Measurements from ENCODE around the gene ITPKB. TPM values are rescaled to one million over a fixed set of nuclear protein-coding genes. Genes with fewer than 3 reads are reported as not detected.
"Not testable (repeated sequence)": the region's sequence is repeated elsewhere in the genome, so short reads cannot be mapped to it uniquely, and the experiment has no call there.

ITPKB gene
- total and polyA plus RNA-seq, 11 donors: 6.2 to 33.7 (median 17.8) TPM

- TF ChIP-seq CTCF (IDR thresholded peaks at IDR 0.05) (no peak), POLR2A (IDR thresholded peaks at IDR 0.05) (no peak)
Measured at GRCh38 chr1:226618380-226618779, 120.7 kb downstream of the ITPKB start.

GRCh38 chr1:226617719-226618118, 121.4 kb downstream of the ITPKB start:
- DNase-seq; H3K27ac ChIP-seq; H3K36me3 ChIP-seq; H3K4me3 ChIP-seq; intact Hi-C loops (cut with DNase I); ATAC-seq; H3K27me3 ChIP-seq; H3K4me1 ChIP-seq: not testable (repeated sequence)
- peaks cover 0 to 13% (median 0%) of the 10 kb centered on the region in 12 donors for H3K9me3 ChIP-seq
- WGBS, 4 donors: 94 to 98% (median 97%) methylated on average over 1 of the region's 1 CpG

More at GRCh38 chr1:226618380-226618779, 120.7 kb downstream of the ITPKB start:
- Histone ChIP-seq H3K9me3 (peaks cover 0 to 13% (median 0%) of the 10 kb centered on the region in 12 donors), H3K27ac (no peak overlapping the region), H3K27me3 (no peaks in the 10 kb centered on the region), H3K4me1 (no peaks in the 10 kb centered on the region), H3K36me3 (no peaks in the 10 kb centered on the region), H3K4me3 (no peak overlapping the region)
- 62 to 96% (median 90%) methylated on average over 3 to 5 of the region's 5 CpGs for WGBS, 4 donors
- intact Hi-C loops (cut with DNase I): no loop called here
- no peak for ATAC-seq
- no peak for DNase-seq

GRCh38 chr1:226617109-226617508, 122.0 kb downstream of the ITPKB start:
- H3K4me3 ChIP-seq: no peak overlapping the region

GRCh38 chr1:226616636-226617035, 122.4 kb downstream of the ITPKB start:
- no peaks in the 10 kb centered on the region for H3K36me3 ChIP-seq
- H3K4me1 ChIP-seq: no peaks in the 10 kb centered on the region
- H3K9me3 ChIP-seq: peaks cover 0 to 4% (median 0%) of the 10 kb centered on the region in 12 donors
- ATAC-seq: no peak
- 79 to 97% (median 89%) methylated on average over 1 of the region's 1 CpG for WGBS, 4 donors
- no peak for DNase-seq
- no peaks in the 10 kb centered on the region for H3K27me3 ChIP-seq
- TF ChIP-seq CTCF (IDR thresholded peaks at IDR 0.05) (no peak), POLR2A (IDR thresholded peaks at IDR 0.05) (no peak)
- no peak overlapping the region for H3K27ac ChIP-seq
- intact Hi-C loops (cut with DNase I): no loop called here
- no peak overlapping the region for H3K4me3 ChIP-seq

More at GRCh38 chr1:226617109-226617508, 122.0 kb downstream of the ITPKB start:
- WGBS, 4 donors: 72 to 94% (median 91%) methylated on average over 5 to 8 of the region's 8 CpGs
- no peaks in the 10 kb centered on the region for H3K36me3 ChIP-seq
- no peak overlapping the region for H3K27ac ChIP-seq
- intact Hi-C loops (cut with DNase I): no loop called here
- ATAC-seq (no peak), DNase-seq (no peak)
- H3K27me3 ChIP-seq: no peaks in the 10 kb centered on the region
- peaks cover 0 to 8% (median 0%) of the 10 kb centered on the region in 12 donors for H3K9me3 ChIP-seq
- no peaks in the 10 kb centered on the region for H3K4me1 ChIP-seq
- TF ChIP-seq CTCF (IDR thresholded peaks at IDR 0.05) (no peak), POLR2A (IDR thresholded peaks at IDR 0.05) (no peak)

- Histone ChIP-seq H3K27ac (no peak overlapping the region), H3K9me3 (no peaks in the 10 kb centered on the region), H3K36me3 (no peaks in the 10 kb centered on the region), H3K4me1 (no peaks in the 10 kb centered on the region), H3K4me3 (no peak overlapping the region), H3K27me3 (no peaks in the 10 kb centered on the region)
- TF ChIP-seq CTCF (IDR thresholded peaks at IDR 0.05): no peak
- TF ChIP-seq POLR2A (IDR thresholded peaks at IDR 0.05): no peak
- WGBS, 4 donors: 86 to 95% (median 91%) methylated on average over 7 to 9 of the region's 9 CpGs
- intact Hi-C loops (cut with DNase I): no loop called here
- DNase-seq (no peak), ATAC-seq (no peak)
Measured at GRCh38 chr1:226615876-226616275, 123.2 kb downstream of the ITPKB start.

GRCh38 chr1:226611980-226612379, 127.1 kb downstream of the ITPKB start:
- H3K9me3 ChIP-seq; DNase-seq; H3K27me3 ChIP-seq; H3K4me3 ChIP-seq; H3K27ac ChIP-seq; ATAC-seq; H3K4me1 ChIP-seq; H3K36me3 ChIP-seq; intact Hi-C loops (cut with DNase I): not testable (repeated sequence)
- 82 to 88% (median 87%) methylated on average over 6 of the region's 6 CpGs for WGBS, 4 donors

Data from heart left ventricle (tissue), 16 donors.